SH-SY5Y (cell line): Measurements from ENCODE around the gene ERICH6.

Experiments
- GATA2 ChIP-seq: IDR thresholded peaks from 2 replicates; pipeline ENCODE4 v1.6.1; 2011; ENCODE audit warnings: mild to moderate bottlenecking, low read depth, low read length
- GATA3 ChIP-seq: IDR thresholded peaks from 2 replicates; pipeline ENCODE4 v1.6.1; 2011; ENCODE audit warnings: low read depth, mild to moderate bottlenecking, low read length, moderate library complexity

- TF ChIP-seq GATA2 = no peak
- no peak for TF ChIP-seq GATA3
These were observed 39.0 kb upstream of the ERICH6 start for GRCh38 chr3:150742679-150743078.
